NCI-H2171 treated with DMSO at 0.1 percent for 48 hours (cell line): ENCODE data around the gene SERPINA1.

Source experiments
- DNase-seq: peaks from one replicate; lab custom pipeline; 2025; lab: John Stamatoyannopoulos, UW

Gene SERPINA1

GRCh38 chr14:94397289-94398181, 9.1 kb upstream of the SERPINA1 start:
- no peak for DNase-seq

- DNase-seq: no peak
Observed at GRCh38 chr14:94396628-94397225, 8.3 kb upstream of the SERPINA1 start.

GRCh38 chr14:94395888-94396574, 7.6 kb upstream of the SERPINA1 start:
- no peak for DNase-seq

GRCh38 chr14:94395282-94395887, 7.0 kb upstream of the SERPINA1 start:
- DNase-seq: no peak

- no peak for DNase-seq
Observed at GRCh38 chr14:94394581-94395207, 6.3 kb upstream of the SERPINA1 start.

GRCh38 chr14:94394025-94394493, 5.7 kb upstream of the SERPINA1 start:
- no peak for DNase-seq

- no peak for DNase-seq
Observed at GRCh38 chr14:94393474-94393873, 5.1 kb upstream of the SERPINA1 start.

- no peak for DNase-seq
Observed at GRCh38 chr14:94392510-94392935, 4.1 kb upstream of the SERPINA1 start.

GRCh38 chr14:94391281-94391975, 3.0 kb upstream of the SERPINA1 start:
- DNase-seq: no peak

GRCh38 chr14:94390372-94391086, 2.1 kb upstream of the SERPINA1 start:
- DNase-seq: no peak

GRCh38 chr14:94389731-94390371, 1.4 kb upstream of the SERPINA1 start:
- DNase-seq: no peak

- DNase-seq: no peak
Observed at GRCh38 chr14:94389104-94389469, 685 bp upstream of the SERPINA1 start.

- no peak for DNase-seq
Observed at GRCh38 chr14:94388027-94388383, 397 bp downstream of the SERPINA1 start.

- DNase-seq: no peak
Observed at GRCh38 chr14:94387051-94388026, 1.1 kb downstream of the SERPINA1 start.

GRCh38 chr14:94386085-94387031, 2.0 kb downstream of the SERPINA1 start:
- DNase-seq: peak; percentile 46

- peak; percentile 71 for DNase-seq
Observed at GRCh38 chr14:94385553-94386057, 2.8 kb downstream of the SERPINA1 start.

- DNase-seq: no peak
Observed at GRCh38 chr14:94384342-94384741, 4.1 kb downstream of the SERPINA1 start.

GRCh38 chr14:94383777-94384176, 4.6 kb downstream of the SERPINA1 start:
- no peak for DNase-seq
